Mesendoderm (in vitro differentiated cells): ENCODE measurements around the gene FARSA.
"Not testable (repeated sequence)": the region's sequence is repeated elsewhere in the genome, so short reads cannot be mapped to it uniquely, and the experiment has no call there.

Source experiments
- DNase-seq: peaks from one replicate; pipeline ENCODE4 v3.0.0; 2013
- H2AK5ac ChIP-seq: 2 replicates; pipeline ENCODE4 v1.6.1; 2013; ENCODE audit warnings: low read length, inconsistent platforms
- H2BK120ac ChIP-seq: 2 replicates; pipeline ENCODE4 v1.6.1; 2013; ENCODE audit warnings: low read depth, mild to moderate bottlenecking, low read length, moderate library complexity, mixed read lengths
- H2BK15ac ChIP-seq: replicated peaks from 2 replicates; pipeline ENCODE4 v1.6.1; 2013; ENCODE audit warnings: low read depth, mild to moderate bottlenecking, moderate library complexity
- H2BK5ac ChIP-seq: 2 replicates; pipeline ENCODE4 v1.6.1; 2013; ENCODE audit warnings: low read length, inconsistent platforms
- H3K18ac ChIP-seq: 2 replicates; pipeline ENCODE4 v1.6.1; 2013; ENCODE audit warnings: mild to moderate bottlenecking, low read length, mixed read lengths
- H3K23ac ChIP-seq: one replicate; pipeline ENCODE4 v1.6.1; 2013; ENCODE audit warnings: low read length
- H3K27ac ChIP-seq: 2 replicates; pipeline ENCODE4 v1.5.1; 2013; ENCODE audit warnings: low read depth, mild to moderate bottlenecking, inconsistent platforms, low read length, moderate library complexity
- H3K27me3 ChIP-seq: 2 replicates; pipeline ENCODE4 v1.6.1; 2013; ENCODE audit warnings: low read length, control low read depth, mild to moderate bottlenecking, inconsistent platforms; ENCODE audit not compliant: insufficient read depth, poor library complexity
- H3K36me3 ChIP-seq: 2 replicates; pipeline ENCODE4 v1.6.1; 2013; ENCODE audit warnings: low read length, inconsistent platforms; ENCODE audit not compliant: control insufficient read depth, insufficient read depth
- H3K4ac ChIP-seq: one replicate; pipeline ENCODE4 v1.6.1; 2013; ENCODE audit warnings: low read depth, mild to moderate bottlenecking, low read length, moderate library complexity
- H3K4me1 ChIP-seq: 2 replicates; pipeline ENCODE4 v1.6.1; 2013; ENCODE audit warnings: low read depth, low read length, inconsistent platforms; ENCODE audit not compliant: control insufficient read depth
- H3K4me2 ChIP-seq: 2 replicates; pipeline ENCODE4 v1.6.1; 2013; ENCODE audit warnings: low read length
- H3K4me3 ChIP-seq: 2 replicates; pipeline ENCODE4 v1.5.1; 2013; ENCODE audit warnings: mild to moderate bottlenecking, low read length
- H3K56ac ChIP-seq: one replicate; pipeline ENCODE4 v1.6.1; 2013; ENCODE audit warnings: low read length
- H3K79me1 ChIP-seq: 2 replicates; pipeline ENCODE4 v1.6.1; 2013; ENCODE audit warnings: low read length, inconsistent platforms
- H3K79me2 ChIP-seq: 2 replicates; pipeline ENCODE4 v1.6.1; 2013; ENCODE audit warnings: mild to moderate bottlenecking, low read length; ENCODE audit not compliant: control insufficient read depth, insufficient read depth
- H3K9ac ChIP-seq: 2 replicates; pipeline ENCODE4 v1.6.1; 2013; ENCODE audit warnings: low read length, inconsistent platforms
- H4K5ac ChIP-seq: one replicate; pipeline ENCODE4 v1.6.1; 2013; ENCODE audit warnings: low read length
- H4K8ac ChIP-seq: one replicate; pipeline ENCODE4 v1.6.1; 2013; ENCODE audit warnings: low read depth, mild to moderate bottlenecking, control low read depth, low read length, moderate library complexity
- WGBS: extraction: QIAGEN DNeasy Blood & Tissue Kit; methylation state at CpG from one replicate; pipeline ENCODE4 v1.1.7; 2013; ENCODE audit warnings: low lambda C conversion rate, missing lambda C conversion rate; ENCODE audit not compliant: insufficient coverage; ENCODE audit errors: extremely low coverage; 5-methylcytosine and 5-hydroxymethylcytosine counted together

The FARSA gene

DNA sequence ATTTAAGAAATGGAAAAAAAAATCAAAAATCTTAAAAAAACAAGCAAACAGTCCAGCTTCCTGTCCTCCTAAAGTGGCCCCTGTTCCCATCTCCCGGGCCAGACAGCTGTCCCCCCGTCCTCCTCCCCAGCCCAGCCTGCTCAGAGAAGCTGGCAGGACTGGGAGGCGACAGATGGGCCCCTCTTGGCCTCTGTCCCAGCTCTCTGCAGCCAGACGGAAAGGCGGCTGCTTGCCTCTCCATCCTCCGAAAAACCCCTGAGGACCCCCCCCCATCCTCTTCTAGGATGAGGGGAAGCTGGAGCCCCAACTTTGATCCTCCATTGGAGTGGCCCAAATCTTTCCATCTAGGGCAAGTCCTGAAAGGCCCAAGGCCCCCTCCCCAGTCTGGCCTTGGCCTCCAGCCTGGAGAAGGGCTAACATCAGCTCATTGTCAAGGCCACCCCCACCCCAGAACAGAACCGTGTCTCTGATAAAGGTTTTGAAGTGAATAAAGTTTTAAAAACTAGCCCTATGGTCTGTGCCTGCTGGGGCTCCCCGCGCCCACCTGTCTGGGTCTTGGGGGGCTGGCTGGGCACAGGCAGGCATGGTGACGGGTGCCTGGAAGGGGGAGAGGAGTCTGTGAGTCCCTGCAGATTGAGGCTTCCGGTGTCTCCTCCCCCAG, 19.8 kb upstream of the FARSA start:
- no peak overlapping the region for H3K56ac ChIP-seq
- no peaks in the 10 kb centered on the region for H3K4me1 ChIP-seq
- H3K4ac ChIP-seq, result no peak overlapping the region
- no peak overlapping the region for H4K5ac ChIP-seq
- peaks cover 9% of the 10 kb centered on the region for H3K79me1 ChIP-seq
- peaks cover 25% of the 10 kb centered on the region for H3K79me2 ChIP-seq
- no peak overlapping the region for H3K27ac ChIP-seq
- no peak overlapping the region for H2BK15ac ChIP-seq
- no peak overlapping the region for H3K4me2 ChIP-seq
- no peak overlapping the region for H4K8ac ChIP-seq
- H3K18ac ChIP-seq, result no peak overlapping the region
- H3K23ac ChIP-seq, result no peak overlapping the region
- peaks cover 12% of the 10 kb centered on the region for H3K36me3 ChIP-seq
- H2BK120ac ChIP-seq, result no peak overlapping the region
- no peak overlapping the region for H2AK5ac ChIP-seq
- DNase-seq, result no peak
- H3K9ac ChIP-seq, result no peak overlapping the region
- no peak overlapping the region for H3K4me3 ChIP-seq
- WGBS, result no CpG with 5 or more reads among the region's 11 CpGs
- no peak overlapping the region for H2BK5ac ChIP-seq
- no peaks in the 10 kb centered on the region for H3K27me3 ChIP-seq

GRCh38 chr19:12952488-12953137, 19.1 kb upstream of the FARSA start:
- Histone ChIP-seq H3K4me3 (no peak overlapping the region), H4K8ac (no peak overlapping the region), H3K27ac (no peak overlapping the region), H3K18ac (no peak overlapping the region), H4K5ac (no peak overlapping the region), H3K9ac (no peak overlapping the region), H3K27me3 (no peaks in the 10 kb centered on the region), H3K4me1 (no peaks in the 10 kb centered on the region), H3K36me3 (peaks cover 12% of the 10 kb centered on the region), H2BK120ac (no peak overlapping the region), H3K56ac (no peak overlapping the region), H3K23ac (no peak overlapping the region), H3K4ac (no peak overlapping the region), H3K4me2 (no peak overlapping the region), H3K79me1 (peaks cover 12% of the 10 kb centered on the region), H2BK5ac (no peak overlapping the region), H2AK5ac (no peak overlapping the region), H2BK15ac (no peak overlapping the region), H3K79me2 (peaks cover 27% of the 10 kb centered on the region)
- no peak for DNase-seq
- WGBS, result no CpG with 5 or more reads among the region's 12 CpGs

- not testable (repeated sequence) for H3K4ac ChIP-seq, H3K23ac ChIP-seq, H2AK5ac ChIP-seq, H4K8ac ChIP-seq, H3K4me3 ChIP-seq, H3K4me2 ChIP-seq, H3K4me1 ChIP-seq, H3K56ac ChIP-seq, H3K27me3 ChIP-seq, DNase-seq, H3K18ac ChIP-seq, H3K27ac ChIP-seq, H3K9ac ChIP-seq, H2BK15ac ChIP-seq, H4K5ac ChIP-seq, H2BK5ac ChIP-seq, H2BK120ac ChIP-seq
- Histone ChIP-seq H3K79me1 (peaks cover 12% of the 10 kb centered on the region), H3K79me2 (peaks cover 31% of the 10 kb centered on the region), H3K36me3 (peaks cover 12% of the 10 kb centered on the region)
- no CpG with 5 or more reads among the region's 6 CpGs for WGBS
Observed at GRCh38 chr19:12952050-12952449, 18.5 kb upstream of the FARSA start.

GRCh38 chr19:12949363-12950283, 16.1 kb upstream of the FARSA start:
- Histone ChIP-seq H3K23ac (no peak overlapping the region), H2BK15ac (no peak overlapping the region), H4K8ac (no peak overlapping the region), H3K18ac (no peak overlapping the region), H3K27ac (no peak overlapping the region), H3K4me1 (no peaks in the 10 kb centered on the region), H3K79me2 (peaks cover 19% of the 10 kb centered on the region), H3K4ac (no peak overlapping the region), H2BK5ac (no peak overlapping the region), H3K9ac (no peak overlapping the region), H2BK120ac (no peak overlapping the region), H3K4me2 (no peak overlapping the region), H3K4me3 (no peak overlapping the region), H4K5ac (no peak overlapping the region), H3K56ac (no peak overlapping the region), H3K36me3 (peaks cover 9% of the 10 kb centered on the region), H3K79me1 (peaks cover 5% of the 10 kb centered on the region), H3K27me3 (no peaks in the 10 kb centered on the region), H2AK5ac (no peak overlapping the region)
- DNase-seq, result no peak
- no CpG with 5 or more reads among the region's 16 CpGs for WGBS

DNA sequence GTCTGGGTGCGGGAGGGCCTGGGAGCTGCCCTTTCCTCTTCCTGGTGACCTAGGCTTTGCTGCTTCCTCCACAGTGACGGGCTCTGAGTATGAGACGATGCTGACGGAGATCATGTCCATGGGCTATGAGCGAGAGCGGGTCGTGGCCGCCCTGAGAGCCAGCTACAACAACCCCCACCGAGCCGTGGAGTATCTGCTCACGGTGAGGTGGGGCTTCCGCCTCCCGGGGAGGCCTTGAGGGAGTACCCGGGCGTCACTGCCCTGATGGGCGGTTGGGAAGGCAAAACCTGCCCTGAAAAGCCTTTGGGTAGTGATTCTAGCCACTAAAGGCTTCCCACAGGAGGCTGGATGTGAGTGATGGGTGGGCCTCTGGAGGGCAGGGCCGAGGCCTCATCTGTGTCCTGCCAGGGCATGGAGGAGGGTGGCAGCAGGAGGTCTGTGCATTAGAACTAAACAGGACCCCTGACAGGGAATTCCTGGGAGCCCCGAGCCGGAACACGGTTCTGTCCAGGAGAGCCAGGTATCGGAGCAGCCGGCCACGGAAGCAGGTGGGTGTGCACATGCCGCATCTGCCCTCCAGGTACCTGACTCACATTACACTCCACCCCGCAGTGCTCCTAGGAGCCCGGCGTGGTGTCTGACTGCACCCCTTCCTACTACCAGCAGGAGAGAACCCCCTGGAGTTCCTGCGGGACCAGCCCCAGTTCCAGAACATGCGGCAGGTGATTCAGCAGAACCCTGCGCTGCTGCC, 15.3 kb upstream of the FARSA start:
- Histone ChIP-seq H3K4me3 (no peak overlapping the region), H3K4me1 (no peaks in the 10 kb centered on the region), H2BK15ac (no peak overlapping the region), H3K79me2 (peaks cover 13% of the 10 kb centered on the region), H3K56ac (no peak overlapping the region), H2BK120ac (no peak overlapping the region), H2AK5ac (no peak overlapping the region), H3K18ac (no peak overlapping the region), H4K8ac (no peak overlapping the region), H3K4me2 (no peak overlapping the region), H3K9ac (no peak overlapping the region), H4K5ac (no peak overlapping the region), H3K27ac (no peak overlapping the region), H3K79me1 (peaks cover 5% of the 10 kb centered on the region), H3K4ac (no peak overlapping the region), H2BK5ac (no peak overlapping the region), H3K36me3 (peaks cover 7% of the 10 kb centered on the region), H3K23ac (no peak overlapping the region), H3K27me3 (no peaks in the 10 kb centered on the region)
- no peak for DNase-seq
- WGBS, result no CpG with 5 or more reads among the region's 30 CpGs
